Stimulated activated CD4-positive, alpha-beta T cell treated with anti-CD3 and anti-CD28 coated beads, Interleukin-4, amount 100 ng/mL, for 4 hours (primary cell): ENCODE measurements around the gene NR2E1.

Source experiments
- DNase-seq, 2 experiments: peaks; one replicate each; pipeline ENCODE4 v3.0.0-alpha.2; 2020

Gene NR2E1

DNA sequence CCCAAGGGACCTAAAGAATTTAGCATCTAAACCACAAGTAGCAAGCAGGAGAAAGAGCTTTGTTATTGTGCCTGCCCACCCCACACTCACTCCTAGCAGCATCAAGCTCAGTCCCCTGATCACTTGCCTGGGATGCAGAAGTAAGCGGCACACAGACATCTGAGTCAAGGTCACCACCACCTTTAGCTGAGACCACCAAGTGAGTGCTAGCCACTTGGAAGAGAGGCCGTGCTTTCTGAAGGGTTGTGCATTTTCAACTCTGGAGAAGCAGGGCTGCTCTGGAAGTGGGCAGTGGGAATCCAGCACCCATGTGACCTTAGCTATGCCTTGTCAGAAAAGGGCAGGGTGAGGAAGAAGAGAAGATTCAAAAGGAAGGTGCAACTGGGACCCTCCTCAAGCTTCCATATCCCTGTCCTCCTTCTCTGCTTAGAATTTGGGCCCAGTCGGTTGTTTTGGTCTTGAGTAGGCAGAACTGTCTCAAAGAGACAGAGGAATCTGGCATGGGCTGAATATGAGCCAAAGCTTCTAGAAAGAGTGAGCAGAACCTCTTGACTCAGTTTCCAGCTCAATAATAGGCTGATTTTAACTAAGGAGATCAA, 6.2 kb downstream of the NR2E1 start:
- DNase-seq = no peak

DNA sequence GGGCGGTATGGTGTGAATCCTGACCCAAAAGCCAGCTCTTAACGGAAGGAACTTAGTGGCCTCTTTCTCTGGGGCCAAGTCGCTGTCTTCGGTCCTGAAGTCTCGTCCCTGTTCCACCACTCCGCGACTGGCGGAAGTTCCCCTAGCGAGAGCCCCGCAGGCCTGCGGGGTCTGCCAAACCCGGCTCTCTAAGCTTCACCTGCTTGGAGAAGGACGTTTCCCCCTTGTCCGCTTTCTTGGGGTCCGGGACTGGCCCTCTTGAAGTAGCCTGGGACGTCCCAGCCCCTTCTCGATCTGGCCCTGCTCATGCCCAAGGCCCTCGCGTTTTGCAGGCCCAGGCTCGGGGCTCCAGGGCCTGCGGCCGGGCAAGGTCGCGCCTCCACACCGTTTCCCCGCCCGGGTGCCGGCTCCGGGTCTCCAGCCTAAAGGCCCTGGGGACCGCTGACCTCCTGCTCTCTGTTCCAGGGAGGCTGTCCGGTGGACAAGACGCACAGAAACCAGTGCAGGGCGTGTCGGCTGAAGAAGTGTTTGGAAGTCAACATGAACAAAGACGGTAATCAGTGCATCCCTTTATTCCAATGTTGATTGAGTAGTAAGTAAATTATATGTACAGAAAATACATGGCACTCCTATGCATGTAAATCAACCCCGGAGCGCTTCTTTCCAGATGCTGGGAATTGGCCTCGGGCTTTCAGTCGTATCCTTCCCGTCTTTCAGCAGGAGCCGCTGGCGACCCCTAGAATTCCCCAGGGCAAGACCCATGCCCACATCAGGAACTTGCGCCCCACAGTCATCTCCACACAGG, 8.8 kb downstream of the NR2E1 start:
- DNase-seq = no peak

DNA sequence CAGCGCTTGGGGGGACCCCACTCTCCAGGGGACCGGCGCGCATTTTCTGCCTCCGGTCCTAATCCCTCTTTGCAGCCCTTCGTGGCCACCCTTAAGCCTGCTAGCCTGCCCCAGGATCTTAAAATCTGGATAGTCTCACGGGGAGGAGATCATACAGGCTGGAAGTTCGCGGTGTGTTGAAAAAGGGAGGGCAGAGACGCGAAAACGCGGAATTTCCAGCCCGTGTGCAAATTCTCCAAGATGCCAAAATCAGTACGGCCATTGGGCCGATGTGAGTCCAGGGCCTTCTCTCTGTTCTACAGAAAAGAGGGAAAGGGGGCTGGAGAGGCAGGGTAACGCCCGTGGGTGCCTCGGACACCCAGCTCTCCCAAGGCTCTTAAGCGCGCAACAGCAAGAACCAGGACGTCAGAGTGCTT, 9.4 kb downstream of the NR2E1 start:
- no peak for DNase-seq

DNA sequence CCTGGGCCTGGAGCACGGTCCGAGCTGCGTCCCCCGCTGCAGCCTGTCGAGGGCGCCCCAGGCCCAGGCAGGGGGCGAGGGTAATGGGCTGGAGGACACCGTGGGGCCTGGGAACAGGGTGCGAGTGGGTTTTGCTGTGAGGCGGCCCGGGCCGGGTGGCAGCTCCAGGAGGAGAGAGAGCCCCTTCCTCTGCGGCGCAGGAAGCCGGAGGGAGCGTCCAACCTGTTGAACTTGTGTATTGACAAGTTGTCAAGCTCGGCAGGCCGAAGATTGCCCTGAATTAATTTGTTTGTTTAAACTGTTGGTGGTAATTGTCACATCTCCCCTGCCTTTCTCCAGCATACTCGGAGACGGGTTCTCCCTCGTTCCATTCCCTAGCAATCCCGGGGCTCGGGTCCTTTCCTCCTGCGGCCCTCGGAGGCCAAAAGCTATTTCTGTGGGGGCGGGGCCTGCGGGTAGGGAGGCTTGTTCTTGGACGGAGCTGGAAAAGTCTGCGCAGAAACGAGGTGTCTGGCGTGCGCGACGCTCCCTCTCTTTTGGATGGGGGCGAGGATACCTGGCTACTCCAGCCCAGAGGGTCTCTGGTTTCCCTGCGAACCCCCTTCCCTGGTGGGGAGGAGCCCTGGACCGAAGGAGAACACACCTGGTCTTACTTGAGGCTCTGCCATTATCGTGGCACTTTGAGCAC, 9.9 kb downstream of the NR2E1 start:
- no peak for DNase-seq

DNA sequence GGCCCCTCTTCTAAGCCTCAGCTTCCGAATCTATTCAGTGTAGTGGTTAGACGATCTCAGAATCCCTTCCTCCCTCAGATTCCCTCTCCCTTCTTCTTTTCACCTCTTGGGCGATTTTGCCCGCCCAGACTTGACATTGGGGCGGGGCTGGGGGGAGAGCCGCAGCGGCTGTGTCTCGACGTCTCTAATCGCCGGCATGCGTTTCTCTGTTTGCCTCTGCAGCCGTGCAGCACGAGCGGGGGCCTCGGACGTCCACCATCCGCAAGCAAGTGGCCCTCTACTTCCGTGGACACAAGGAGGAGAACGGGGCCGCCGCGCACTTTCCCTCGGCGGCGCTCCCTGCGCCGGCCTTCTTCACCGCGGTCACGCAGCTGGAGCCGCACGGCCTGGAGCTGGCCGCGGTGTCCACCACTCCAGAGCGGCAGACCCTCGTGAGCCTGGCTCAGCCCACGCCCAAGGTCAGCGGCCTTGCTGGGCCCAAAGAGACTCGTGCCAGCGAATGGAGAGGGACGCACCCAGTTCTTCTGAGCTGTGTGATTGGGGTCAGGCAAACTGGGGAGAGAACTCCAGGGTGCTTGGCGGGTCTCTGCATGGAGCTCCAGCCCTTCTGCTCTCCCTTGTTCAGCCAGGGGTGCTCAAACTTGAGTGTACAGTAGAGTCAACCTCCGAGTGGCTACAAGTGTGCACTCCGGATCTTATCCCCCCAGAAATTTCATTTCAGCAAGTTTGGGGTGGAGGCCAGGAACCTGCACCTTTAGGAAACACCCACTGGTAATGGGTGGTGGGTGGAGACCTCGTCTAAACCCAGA, 10.7 kb downstream of the NR2E1 start:
- DNase-seq = no peak

DNA sequence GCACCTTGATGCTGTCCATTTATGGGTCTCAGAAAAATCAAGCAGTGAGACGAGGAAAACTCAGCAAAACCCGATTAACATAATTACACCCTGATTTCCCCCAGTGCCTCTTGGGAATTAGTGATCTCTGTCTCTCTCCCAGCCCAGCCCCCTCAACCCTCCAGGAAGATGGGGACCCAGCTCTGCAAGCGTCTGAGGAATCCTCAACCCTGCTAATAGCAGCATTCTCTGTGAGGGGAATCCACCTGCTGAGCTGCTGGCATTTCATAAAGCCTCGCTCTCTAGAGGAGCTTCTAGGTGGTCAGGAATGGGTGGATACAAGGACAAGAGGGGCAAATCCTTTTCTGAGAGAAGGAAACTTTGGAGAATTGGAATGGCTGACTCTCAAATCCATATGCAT, 13.9 kb downstream of the NR2E1 start:
- no peak for DNase-seq

DNA sequence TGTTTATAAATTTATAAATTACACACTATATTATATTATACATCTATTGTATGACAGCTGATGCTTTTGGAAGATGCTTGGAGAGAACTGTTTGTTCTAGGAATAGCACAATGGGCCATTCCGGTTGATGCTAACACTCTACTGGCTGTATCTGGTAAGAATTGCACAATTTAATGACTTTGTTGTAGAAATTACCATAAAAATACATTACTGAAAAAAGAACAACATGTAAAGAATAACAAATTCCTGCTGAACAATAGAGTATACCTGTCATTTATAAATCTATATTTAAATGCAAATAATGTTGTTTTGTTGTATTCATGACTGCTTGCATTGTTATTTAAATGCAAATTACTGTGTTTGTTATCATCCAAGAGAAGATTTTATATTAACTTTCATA, 14.4 kb downstream of the NR2E1 start:
- DNase-seq = no peak

DNA sequence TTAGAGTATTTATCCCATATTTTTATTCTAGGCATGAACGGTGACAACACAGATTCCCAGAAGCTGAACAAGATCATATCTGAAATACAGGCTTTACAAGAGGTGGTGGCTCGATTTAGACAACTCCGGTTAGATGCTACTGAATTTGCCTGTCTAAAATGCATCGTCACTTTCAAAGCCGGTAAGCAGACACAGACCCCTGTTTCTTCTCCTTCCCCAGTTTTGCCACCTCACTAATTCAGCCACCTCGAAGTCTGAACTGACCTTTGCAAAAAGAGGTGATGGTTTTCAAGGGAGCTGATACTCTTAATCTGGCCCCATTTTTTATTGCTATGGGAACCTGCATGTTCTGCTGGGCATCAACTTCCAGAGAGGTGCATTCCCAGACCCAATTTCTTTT, 15.0 kb downstream of the NR2E1 start:
- no peak for DNase-seq

DNA sequence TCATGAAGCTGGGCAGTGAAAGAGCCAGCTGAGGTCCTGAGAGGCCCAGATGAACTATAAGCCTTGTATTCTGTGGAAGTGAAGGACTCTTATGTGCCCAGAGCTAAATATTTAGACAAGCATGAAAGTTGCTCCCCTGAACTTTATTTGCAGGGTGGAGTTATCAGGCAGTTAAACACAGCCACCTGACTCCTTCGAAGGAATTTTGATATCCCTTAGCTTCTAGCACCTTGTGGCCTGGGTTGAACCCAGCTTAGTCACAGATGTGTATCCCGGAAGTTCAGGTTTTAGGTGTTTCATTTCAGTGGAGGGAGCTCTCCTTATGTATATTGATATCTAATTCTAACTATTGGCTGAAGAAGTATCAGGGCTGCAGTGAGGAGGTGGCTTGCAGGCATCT, 20.4 kb downstream of the NR2E1 start:
- no peak for DNase-seq

DNA sequence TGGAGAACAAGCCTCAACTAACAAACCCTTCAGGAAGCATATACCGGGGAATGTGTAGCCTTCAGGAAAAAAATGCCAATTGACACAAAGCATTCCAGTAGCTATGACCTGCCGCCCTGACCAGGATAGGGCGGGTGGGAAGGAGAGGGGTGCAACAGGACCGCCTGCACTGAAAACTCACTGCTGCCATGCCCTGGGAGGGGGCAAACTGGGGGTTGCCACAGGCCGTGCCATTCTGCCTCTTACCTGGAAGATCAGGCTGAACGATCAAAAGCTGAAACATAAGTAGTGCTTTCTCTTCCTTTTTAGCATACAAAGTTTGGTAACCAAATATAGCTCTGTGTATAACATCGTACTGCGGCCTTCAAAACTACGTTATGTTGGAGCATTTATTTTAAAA, 21.7 kb downstream of the NR2E1 start:
- DNase-seq = no peak

DNA sequence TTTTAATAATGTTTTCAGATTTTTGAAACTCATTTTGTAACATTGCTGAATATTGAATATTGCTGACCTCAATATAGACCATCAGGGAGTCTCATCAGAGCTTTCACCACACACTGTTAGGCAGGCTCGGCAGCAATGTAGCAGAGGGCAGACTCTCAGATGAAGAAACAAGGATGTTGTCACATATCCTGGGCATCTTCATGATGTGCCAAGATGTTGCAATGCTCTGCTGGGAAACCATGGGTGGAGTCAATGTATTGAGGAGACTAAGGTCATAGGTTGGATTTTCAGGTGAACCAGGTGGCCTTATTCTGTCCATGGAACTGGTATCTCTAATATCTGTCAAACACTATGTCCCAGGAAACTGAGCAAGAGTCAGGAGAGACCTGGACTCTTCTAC, 27.3 kb downstream of the NR2E1 start:
- no peak for DNase-seq

DNA sequence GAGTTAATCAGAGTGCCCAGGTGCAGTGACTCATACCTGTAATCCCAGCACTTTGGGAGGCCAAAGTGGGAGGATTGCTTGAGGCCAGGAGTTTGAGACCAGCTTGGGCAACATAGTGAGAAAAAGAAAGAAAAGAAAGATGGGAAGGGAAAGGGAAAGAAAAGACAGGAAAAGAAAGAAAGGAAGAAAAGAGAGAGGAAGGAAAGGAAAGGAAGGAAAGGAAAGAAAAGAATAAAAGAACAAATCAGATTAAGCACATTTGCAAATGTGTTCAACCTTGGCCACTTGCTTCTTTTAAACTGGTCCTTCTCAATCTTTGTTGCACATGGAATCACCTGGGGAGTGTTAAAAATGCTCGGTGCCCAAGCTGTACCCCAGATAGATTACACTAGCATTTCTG, 28.0 kb downstream of the NR2E1 start:
- DNase-seq = no peak

DNA sequence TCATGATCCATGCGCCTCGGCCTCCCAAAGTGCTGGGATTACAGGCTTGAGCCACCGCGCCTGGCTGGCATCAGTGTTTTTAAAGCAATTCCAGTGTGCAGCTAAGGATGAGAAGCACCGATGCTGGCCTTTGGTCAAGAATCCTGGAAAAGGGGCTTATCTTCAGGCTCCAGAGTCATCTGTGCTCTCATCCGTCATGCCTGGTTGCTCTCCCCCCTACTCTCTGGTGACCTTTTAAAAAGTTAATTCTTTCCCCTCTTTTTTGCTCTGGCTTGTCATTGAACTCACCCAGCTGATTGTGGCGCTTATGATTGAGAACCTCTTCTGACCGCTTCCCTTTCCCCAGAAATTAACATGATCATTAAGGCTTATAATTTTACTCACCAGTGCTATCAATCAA, 28.7 kb downstream of the NR2E1 start:
- DNase-seq = no peak

DNA sequence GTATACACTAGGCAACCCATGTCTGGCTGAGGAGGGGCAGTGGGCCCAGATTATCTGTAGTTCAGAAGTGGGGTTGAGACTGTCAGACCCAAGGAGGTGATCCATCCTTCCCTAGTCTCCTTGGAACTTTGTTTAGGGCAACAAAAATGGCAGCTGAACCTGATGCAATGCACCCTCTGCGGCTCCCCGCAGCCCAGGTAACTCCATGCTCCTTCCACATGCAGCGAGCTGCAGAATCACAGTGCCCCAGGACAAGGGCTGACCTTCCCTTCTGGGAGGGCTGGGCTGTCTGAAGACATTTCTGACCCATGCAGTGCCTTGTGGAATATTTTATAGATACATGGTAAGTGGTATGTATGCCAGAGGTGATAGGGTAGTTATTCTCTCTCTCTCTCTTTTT, 29.4 kb downstream of the NR2E1 start:
- no peak for DNase-seq

DNA sequence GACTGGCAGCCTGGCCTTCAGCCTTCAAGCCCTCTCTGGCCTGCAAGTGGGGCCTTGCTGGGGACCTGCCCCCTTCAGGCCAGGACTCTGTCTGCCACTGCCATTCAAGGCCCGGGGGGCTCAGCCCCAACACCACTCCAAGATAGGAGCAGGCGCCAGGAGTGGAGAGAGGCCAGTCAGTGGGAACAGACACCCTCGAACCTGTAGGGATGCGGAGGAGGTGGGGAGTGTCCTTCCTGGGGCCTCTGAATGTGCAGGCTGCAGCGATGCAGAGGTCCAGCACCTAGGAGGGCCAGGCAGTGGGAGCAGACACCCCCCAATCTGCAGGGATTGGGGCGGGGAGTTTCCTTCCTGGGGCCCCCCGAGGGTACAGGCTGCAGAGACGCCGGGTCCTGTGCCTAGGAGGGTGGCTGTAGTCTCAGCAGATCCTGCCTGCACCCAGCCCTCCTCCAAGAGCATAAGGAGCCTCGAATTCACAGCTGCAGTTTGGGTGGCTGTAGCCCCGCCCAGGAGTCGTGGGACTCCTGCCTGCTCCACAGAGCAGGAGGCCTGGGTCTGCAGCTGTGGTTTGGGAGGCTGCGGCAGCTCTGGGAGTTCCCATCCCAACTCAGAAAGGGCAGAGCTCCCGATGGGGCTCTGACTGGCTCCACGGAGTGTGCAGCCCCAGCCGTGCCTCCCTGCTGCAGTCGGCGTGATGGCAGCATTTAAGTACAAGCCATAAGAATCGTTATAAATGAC, 33.1 kb downstream of the NR2E1 start:
- DNase-seq = no peak

DNA sequence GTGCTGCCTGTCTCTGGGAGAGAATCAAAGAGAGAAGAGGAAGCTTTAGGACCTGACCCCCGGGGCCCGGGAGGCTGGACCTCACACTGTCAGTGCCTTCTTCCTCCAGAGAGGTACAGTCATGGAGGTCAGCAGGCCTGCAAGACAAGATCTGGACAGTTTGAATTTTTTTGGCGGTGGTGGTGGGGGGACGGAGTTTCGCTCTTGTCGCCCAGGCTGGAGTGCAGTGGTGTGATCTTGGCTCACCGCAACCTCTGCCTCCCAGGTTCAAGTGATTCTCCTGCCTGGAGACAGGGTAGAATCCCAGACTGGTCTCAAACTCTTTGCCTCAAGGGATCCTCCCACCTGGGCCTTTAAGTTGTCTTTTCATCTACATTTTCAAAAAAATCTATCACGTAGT, 34.4 kb downstream of the NR2E1 start:
- no peak for DNase-seq

DNA sequence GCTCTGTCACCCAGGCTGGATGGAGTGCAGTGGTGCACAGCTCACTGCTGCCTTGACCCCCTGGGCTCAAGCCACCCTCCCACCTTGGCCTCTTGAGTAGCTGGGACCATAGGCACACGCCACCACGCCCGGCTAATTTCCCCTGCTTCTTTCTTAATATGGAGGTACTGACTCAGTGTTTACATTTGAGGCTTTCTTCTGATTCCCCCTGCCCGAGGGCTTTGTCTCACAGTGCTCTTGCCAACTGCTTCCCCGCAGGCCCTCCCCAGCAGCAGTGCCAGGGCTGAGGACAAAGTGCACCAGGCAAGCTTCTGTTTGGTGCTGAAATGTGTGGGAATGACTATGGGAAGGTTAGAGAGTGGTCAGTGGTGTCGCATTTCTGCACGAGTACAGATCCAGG, 34.8 kb downstream of the NR2E1 start:
- DNase-seq = no peak

DNA sequence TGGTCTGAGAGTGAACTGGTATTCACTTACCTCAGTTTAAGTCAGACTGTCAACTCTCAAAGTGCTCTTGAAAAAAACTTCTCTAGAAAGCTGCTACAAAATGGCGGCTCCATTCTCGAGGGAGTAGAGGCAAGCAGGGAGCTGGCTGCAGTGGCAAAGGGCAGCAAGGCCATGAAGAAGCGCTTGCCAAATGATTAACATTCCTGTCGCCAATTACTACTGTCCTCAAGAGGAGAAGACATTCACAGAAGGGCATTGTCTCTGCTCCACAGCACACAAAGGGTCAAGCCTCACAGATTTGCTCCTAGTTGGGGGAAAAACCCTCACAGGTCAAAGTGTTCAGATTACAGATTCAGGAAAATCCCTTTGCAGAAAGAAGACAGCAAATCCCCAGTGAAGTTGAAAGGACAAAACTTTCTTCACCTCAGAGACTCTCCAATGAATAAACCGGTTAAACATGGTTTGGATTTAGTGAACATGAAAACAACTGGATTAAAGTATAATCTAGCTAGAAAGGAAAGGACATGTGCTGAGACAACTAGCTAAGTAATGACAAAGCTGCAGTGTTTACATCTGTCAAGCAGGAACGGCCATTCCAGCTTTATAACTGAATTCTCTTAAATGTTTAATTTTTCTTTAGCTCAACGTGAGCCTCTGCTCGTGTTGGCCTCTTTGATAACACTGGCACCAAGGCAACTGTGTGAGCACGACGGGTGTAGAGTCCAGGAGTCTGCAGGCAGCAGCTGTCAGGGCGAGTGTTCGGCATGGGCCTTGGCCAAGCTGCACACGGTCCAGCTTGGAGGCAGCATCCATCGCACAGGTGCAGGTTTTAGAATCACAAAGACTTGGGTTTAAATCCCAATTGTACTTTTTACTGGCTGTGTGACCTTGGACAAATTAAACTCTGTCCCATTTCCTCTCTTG, 37.6 kb downstream of the NR2E1 start:
- DNase-seq = no peak

DNA sequence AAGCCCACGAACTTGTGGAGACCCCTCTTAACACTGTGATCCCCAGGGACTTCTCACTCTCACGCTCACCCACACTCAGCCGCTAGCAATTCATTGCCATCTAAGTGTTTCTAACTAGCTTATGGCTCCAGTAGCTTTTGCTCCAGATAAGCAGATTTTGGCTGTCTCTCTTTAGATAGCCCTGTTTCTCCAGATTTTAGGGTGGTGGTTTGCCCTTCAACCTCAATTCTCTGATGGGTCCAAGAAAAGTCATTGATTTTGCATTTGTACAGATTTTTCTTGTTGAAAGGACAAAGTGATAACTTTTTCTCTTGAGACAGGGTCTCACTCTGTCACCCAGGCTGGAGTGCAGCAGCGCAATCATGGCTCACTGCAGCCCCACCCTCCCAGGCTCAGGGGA, 41.2 kb downstream of the NR2E1 start:
- DNase-seq = no peak

DNA sequence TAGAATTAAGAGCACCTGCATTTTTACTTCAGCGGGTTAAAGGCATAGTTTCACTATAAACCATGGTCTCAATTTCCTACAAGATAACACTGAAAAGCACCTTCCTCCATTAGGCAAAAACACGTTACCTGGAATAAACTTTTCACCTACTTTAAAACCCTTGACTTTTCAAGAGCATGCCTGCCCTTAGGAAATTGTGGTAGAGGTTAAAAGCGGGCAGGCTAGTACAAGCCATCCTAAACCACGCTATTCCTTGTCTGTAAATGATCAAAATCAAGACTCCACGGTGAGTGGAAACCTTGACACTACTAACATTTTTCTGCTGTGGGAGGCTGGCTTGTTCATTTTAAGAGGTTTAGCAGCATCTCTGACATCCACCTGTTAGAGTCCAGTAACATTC, 43.9 kb downstream of the NR2E1 start:
- no peak for DNase-seq

DNA sequence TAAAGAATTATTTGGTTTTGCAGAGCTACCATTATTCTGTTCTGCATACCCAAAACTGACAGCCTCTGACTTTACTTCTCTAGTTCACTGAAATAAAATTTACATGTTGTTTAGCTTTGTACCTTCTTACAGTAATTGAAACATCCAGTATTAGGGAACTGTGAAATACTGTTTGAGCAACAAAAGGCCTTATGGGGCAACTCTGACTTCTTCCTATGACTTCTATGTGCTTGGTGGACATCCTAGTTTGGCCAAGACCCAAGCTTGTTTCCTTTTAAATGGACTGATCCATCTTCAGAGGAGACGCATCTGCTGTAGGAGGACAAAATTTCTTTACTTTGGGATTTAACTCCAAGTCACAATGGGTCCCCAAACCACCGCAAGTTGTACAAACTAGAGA, 44.7 kb downstream of the NR2E1 start:
- DNase-seq = no peak

DNA sequence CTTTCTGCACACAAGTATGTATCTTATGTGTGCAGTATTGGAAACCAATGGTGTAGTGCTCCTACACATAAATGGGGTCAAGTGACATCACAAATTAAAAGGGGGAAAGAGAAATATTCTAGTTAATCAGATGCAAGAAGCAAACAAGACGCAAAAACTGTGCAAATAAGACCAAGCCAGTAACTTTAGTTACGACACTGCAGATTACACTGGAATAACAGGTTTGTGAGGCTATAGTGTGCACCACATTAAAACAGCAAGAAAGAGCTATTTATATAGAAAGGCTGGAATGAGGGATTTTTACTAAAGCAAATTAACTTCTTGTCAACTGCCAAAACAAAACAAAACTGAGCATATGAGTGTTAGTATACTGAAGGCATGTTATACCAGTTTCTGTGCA, 45.8 kb downstream of the NR2E1 start:
- no peak for DNase-seq
